ENCODE results near the gene SIGLEC11. TPM values are rescaled to one million over a fixed set of nuclear protein-coding genes. Genes with fewer than 3 reads are reported as not detected.

SIGLEC11 gene
- total RNA-seq, 1 experiment from 2014 or later, result not detected

GRCh38 chr19:49932731-49933131 lies 28.2 kb downstream of the SIGLEC11 start:
- Histone ChIP-seq H3K36me3 (ENCODE audit: insufficient read depth, low read length, poor library complexity, severe bottlenecking) (peaks cover 48% of the 10 kb centered on the region), H3K4me3 (ENCODE audit: low read depth, low read length, poor library complexity, severe bottlenecking) (no peak overlapping the region), H3K27me3 (replicated peaks; ENCODE audit: insufficient read depth, low read depth, low read length, poor library complexity) (no peaks in the 10 kb centered on the region), H3K27ac (ENCODE audit: low read depth, low read length, poor library complexity, severe bottlenecking) (peak overlapping the region; percentile 35), H3K9me3 (ENCODE audit: low read depth, low read length, poor library complexity, severe bottlenecking) (no peaks in the 10 kb centered on the region), H3K4me1 (ENCODE audit: insufficient read depth, low read length, poor library complexity, severe bottlenecking) (peaks cover 22% of the 10 kb centered on the region)
- DNase-seq (ENCODE audit: low spot score), result no peak
- no peak for TF ChIP-seq CTCF (conservative IDR thresholded peaks at IDR 0.05; ENCODE audit: low read depth, low read length)
- no peak for TF ChIP-seq EZH2 (IDR thresholded peaks at IDR 0.05; ENCODE audit: borderline replicate concordance, low read depth, low read length, poor library complexity, severe bottlenecking)
- intact Hi-C loops (cut with micrococcal nuclease; ENCODE audit: unreplicated experiment), result no loop called here
- ChIA-PET CTCF (no interaction called here), POLR2A (ENCODE audit: low non-redundant PET) (interaction anchor here (0.7 kb wide), 1 partner anchor 55 kb away, joined by 5 read pairs; the partner anchor contains the start of genes AKT1S1 and TBC1D17)
- BruUV-seq (replicated peaks), result no TSS peak

GRCh38 chr19:49932041-49932451 lies 28.9 kb downstream of the SIGLEC11 start:
- ChIA-PET POLR2A (ENCODE audit: low non-redundant PET) (interaction anchor here (0.7 kb wide), 1 partner anchor 55 kb away, joined by 5 read pairs; the partner anchor contains the start of genes AKT1S1 and TBC1D17), CTCF (no interaction called here)
- DNase-seq (ENCODE audit: low spot score), result no peak
- intact Hi-C loops (cut with micrococcal nuclease; ENCODE audit: unreplicated experiment), result no loop called here
- BruUV-seq (replicated peaks), result no TSS peak
- Histone ChIP-seq H3K9me3 (ENCODE audit: low read depth, low read length, poor library complexity, severe bottlenecking) (no peaks in the 10 kb centered on the region), H3K27ac (ENCODE audit: low read depth, low read length, poor library complexity, severe bottlenecking) (peak overlapping the region; percentile 18), H3K4me3 (ENCODE audit: low read depth, low read length, poor library complexity, severe bottlenecking) (peak overlapping the region; percentile 79), H3K27me3 (replicated peaks; ENCODE audit: insufficient read depth, low read depth, low read length, poor library complexity) (no peaks in the 10 kb centered on the region), H3K4me1 (ENCODE audit: insufficient read depth, low read length, poor library complexity, severe bottlenecking) (peaks cover 28% of the 10 kb centered on the region), H3K36me3 (ENCODE audit: insufficient read depth, low read length, poor library complexity, severe bottlenecking) (peaks cover 54% of the 10 kb centered on the region)
- TF ChIP-seq CTCF (conservative IDR thresholded peaks at IDR 0.05; ENCODE audit: low read depth, low read length) (no peak), EZH2 (IDR thresholded peaks at IDR 0.05; ENCODE audit: borderline replicate concordance, low read depth, low read length, poor library complexity, severe bottlenecking) (no peak)

- Histone ChIP-seq H3K36me3 (ENCODE audit: insufficient read depth, low read length, poor library complexity, severe bottlenecking) (peaks cover 60% of the 10 kb centered on the region), H3K27ac (ENCODE audit: low read depth, low read length, poor library complexity, severe bottlenecking) (peak overlapping the region; percentile 100), H3K27me3 (replicated peaks; ENCODE audit: insufficient read depth, low read depth, low read length, poor library complexity) (no peaks in the 10 kb centered on the region), H3K9me3 (ENCODE audit: low read depth, low read length, poor library complexity, severe bottlenecking) (no peaks in the 10 kb centered on the region), H3K4me1 (ENCODE audit: insufficient read depth, low read length, poor library complexity, severe bottlenecking) (peaks cover 28% of the 10 kb centered on the region), H3K4me3 (ENCODE audit: low read depth, low read length, poor library complexity, severe bottlenecking) (peak overlapping the region; percentile 79)
- BruUV-seq (replicated peaks), result no TSS peak
- TF ChIP-seq CTCF (conservative IDR thresholded peaks at IDR 0.05; ENCODE audit: low read depth, low read length), result no peak
- TF ChIP-seq EZH2 (IDR thresholded peaks at IDR 0.05; ENCODE audit: borderline replicate concordance, low read depth, low read length, poor library complexity, severe bottlenecking), result no peak
- CTCF ChIA-PET, result no interaction called here
- DNase-seq (ENCODE audit: low spot score), result no peak
- POLR2A ChIA-PET (ENCODE audit: low non-redundant PET), result no interaction called here
- intact Hi-C loops (cut with micrococcal nuclease; ENCODE audit: unreplicated experiment), result no loop called here
These were observed 29.5 kb downstream of the SIGLEC11 start for GRCh38 chr19:49931293-49932040.
